Mesothelial cell of epicardium (in vitro differentiated cells): ENCODE results near the gene STARD13. TPM values are rescaled to one million over a fixed set of nuclear protein-coding genes. Genes with fewer than 3 reads are reported as not detected.

Experiments used
- DNase-seq, 2 experiments: peaks; one replicate each; pipeline ENCODE4 v3.0.0; 2021; ENCODE audit warnings: low spot score in 2 of 2; ENCODE audit not compliant: unreplicated experiment in 2 of 2
- H3K27ac Mint-ChIP-seq: 2 replicates; pipeline ENCODE4 v1.8.0; 2021; ENCODE audit warnings: mixed read lengths
- H3K27me3 Mint-ChIP-seq: 2 replicates; pipeline ENCODE4 v1.8.0; 2021; ENCODE audit warnings: low read depth, mixed read lengths
- H3K36me3 Mint-ChIP-seq: 2 replicates; pipeline ENCODE4 v1.8.0; 2021; ENCODE audit warnings: mixed read lengths
- H3K4me1 Mint-ChIP-seq: 2 replicates; pipeline ENCODE4 v1.8.0; 2021; ENCODE audit warnings: mixed read lengths
- H3K4me3 Mint-ChIP-seq: 2 replicates; pipeline ENCODE4 v1.8.0; 2021; ENCODE audit warnings: mild to moderate bottlenecking, moderate library complexity, mixed read lengths
- H3K9me3 Mint-ChIP-seq: 2 replicates; pipeline ENCODE4 v1.8.0; 2021; ENCODE audit warnings: mixed read lengths
- total RNA-seq: library from RNA; stranded (reverse); gene quantifications from 3 replicates; pipeline ENCODE4 v1.2.1, GENCODE V29; 2021
- TF ChIP-seq, protein P1 (sequence below): fragments of 200-600 bp; sonication (generic); IDR thresholded peaks from one replicate; pipeline ENCODE4 v1.5.0; 2021; ENCODE audit warnings: antibody characterized with exemption; ENCODE audit not compliant: unreplicated experiment

Gene STARD13
- total RNA-seq, 1 donor from 2014 or later: 23.0 TPM

DNA sequence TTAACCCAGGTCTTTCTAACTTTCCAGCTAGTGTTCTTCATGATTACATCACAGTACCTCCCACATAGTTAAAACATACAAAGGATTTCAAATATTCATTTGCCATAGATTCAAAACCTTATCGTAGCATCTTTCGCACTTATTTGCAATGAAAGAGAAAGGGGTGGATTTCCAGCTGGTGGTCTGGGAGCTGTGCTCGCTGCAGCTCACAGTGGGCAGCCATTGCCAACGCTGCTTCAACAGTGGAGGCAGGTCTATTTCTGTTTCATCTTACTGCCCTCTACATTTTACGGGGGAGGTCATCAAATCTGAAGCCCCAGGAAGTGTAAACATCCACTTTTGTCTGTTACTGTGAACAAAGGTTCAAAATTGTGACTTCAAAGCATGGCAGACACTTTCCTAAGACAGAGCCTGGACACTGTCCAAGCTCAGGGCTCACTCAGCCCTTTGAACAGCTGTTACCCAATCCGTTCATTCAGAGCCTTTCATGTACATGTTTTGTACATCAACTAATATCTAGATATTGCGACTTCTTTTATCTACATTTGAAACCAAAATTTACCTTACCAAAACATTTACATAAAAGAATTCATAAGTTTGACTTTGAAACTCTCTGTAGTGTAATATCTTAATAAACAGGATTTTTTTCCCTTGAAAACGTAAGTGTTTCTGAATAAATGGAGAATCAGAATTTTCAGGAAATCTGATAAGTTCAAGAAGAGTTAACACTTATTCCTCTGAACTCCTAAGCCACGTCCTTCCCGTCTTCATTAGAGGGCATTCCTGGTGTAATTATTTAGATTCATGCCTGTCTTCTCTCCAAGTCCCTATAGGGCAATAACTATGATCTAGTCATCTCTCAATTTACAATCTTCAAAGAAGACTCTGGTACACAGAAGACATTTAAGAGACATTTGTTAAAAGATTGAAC, 25.1 kb downstream of the STARD13 start:
- peak overlapping the region; percentile 60 for H3K27ac Mint-ChIP-seq
- no peaks in the 10 kb centered on the region for H3K27me3 Mint-ChIP-seq
- H3K4me1 Mint-ChIP-seq: peaks cover 35% of the 10 kb centered on the region
- DNase-seq: no peak
- no peaks in the 10 kb centered on the region for H3K9me3 Mint-ChIP-seq
- no peak overlapping the region for H3K4me3 Mint-ChIP-seq
- TF ChIP-seq, protein P1, sequence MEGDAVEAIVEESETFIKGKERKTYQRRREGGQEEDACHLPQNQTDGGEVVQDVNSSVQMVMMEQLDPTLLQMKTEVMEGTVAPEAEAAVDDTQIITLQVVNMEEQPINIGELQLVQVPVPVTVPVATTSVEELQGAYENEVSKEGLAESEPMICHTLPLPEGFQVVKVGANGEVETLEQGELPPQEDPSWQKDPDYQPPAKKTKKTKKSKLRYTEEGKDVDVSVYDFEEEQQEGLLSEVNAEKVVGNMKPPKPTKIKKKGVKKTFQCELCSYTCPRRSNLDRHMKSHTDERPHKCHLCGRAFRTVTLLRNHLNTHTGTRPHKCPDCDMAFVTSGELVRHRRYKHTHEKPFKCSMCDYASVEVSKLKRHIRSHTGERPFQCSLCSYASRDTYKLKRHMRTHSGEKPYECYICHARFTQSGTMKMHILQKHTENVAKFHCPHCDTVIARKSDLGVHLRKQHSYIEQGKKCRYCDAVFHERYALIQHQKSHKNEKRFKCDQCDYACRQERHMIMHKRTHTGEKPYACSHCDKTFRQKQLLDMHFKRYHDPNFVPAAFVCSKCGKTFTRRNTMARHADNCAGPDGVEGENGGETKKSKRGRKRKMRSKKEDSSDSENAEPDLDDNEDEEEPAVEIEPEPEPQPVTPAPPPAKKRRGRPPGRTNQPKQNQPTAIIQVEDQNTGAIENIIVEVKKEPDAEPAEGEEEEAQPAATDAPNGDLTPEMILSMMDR: no peak
- peaks cover 3% of the 10 kb centered on the region for H3K36me3 Mint-ChIP-seq

DNA sequence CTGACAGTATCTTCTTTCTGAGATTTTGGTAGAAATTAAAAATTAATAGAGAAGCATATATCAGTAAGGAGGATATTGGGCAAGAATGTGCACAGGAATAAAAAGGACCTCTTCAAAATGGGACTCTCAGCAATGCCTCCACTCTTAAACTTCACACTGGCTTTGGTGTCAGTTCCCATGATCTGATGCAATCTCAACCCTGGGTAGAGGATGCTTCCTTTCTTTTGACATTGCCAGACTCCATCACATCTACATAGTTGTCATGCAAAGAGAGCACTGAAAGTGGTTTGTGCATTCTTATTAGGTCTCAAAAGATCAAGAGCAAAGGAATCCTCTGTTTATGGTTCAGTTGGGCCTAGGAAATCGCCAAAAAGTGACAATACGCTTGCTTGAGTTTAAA, 26.3 kb downstream of the STARD13 start:
- Mint-ChIP-seq H3K27ac (no peak overlapping the region), H3K4me1 (peaks cover 35% of the 10 kb centered on the region), H3K9me3 (no peaks in the 10 kb centered on the region), H3K27me3 (no peaks in the 10 kb centered on the region), H3K36me3 (peaks cover 1% of the 10 kb centered on the region), H3K4me3 (no peak overlapping the region)
- no peak for DNase-seq
- TF ChIP-seq, protein P1: no peak

DNA sequence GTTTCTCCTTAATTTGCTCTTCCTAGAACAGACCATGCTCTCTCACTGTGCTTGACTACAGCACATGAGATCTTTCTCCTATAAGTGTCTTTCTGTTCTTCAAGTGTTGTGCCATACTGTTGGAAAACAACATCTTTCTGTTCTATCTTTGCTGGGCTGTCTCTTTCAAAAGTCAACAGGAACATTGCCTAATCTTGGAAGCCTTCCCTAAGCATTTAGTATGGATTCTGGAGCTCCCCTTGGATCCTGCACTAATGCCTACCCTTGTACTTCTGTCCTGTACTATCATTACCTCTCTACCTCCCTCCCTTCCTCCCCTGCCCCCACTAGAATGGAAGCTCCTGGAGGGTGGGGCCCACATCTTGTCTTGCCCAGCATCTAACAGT, 26.8 kb downstream of the STARD13 start:
- TF ChIP-seq, protein P1: no peak
- H3K9me3 Mint-ChIP-seq: no peaks in the 10 kb centered on the region
- no peak for DNase-seq
- H3K4me3 Mint-ChIP-seq: no peak overlapping the region
- H3K27me3 Mint-ChIP-seq: no peaks in the 10 kb centered on the region
- peaks cover 1% of the 10 kb centered on the region for H3K36me3 Mint-ChIP-seq
- no peak overlapping the region for H3K27ac Mint-ChIP-seq
- H3K4me1 Mint-ChIP-seq: peaks cover 35% of the 10 kb centered on the region

DNA sequence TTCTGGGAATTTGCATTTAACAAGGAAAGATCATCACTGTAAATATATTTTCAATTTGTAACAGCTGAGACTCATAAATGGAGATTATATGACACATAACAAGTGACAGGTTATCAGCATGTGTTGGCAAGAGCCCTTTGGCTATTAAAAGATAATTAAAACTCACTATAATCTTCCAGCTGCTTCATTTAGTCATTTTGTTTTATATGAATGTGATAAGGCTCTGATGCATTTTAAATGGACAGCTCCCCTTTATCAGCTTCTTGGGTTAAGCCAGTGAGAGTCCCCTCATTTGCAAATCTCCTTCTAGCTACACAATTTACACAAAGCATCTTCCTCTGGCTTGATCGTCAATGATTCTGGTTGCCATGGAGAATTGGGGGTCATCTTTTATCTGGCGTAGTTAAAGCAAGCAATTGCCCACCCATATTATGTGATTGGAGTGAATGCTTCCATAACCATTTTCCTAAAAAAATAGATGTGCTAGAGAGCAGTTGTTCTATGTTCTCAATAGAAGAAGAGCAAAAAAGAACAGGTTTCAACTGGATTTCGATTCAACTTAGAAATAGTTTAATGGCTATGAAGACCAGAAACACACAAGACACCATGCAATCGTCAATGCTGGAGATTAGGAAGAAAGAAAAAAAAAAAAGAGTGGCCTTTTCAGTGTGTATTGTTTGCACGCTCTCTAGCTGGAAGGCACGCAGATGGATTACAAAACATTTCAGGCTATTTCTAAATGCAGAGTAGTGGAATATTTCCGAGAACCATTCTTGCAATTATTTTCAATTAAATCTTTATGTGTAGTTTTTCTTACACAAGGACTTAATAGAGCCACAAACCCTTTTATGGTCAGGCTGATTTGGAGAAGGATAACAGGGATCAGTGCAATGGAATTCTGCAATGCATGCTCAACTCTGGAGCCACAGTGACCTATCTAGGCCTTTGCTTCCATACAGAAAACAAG, 27.4 kb downstream of the STARD13 start:
- no peaks in the 10 kb centered on the region for H3K9me3 Mint-ChIP-seq
- H3K27ac Mint-ChIP-seq: no peak overlapping the region
- TF ChIP-seq, protein P1: no peak
- DNase-seq: no peak
- H3K4me1 Mint-ChIP-seq: peaks cover 35% of the 10 kb centered on the region
- H3K36me3 Mint-ChIP-seq: peaks cover 1% of the 10 kb centered on the region
- no peaks in the 10 kb centered on the region for H3K27me3 Mint-ChIP-seq
- no peak overlapping the region for H3K4me3 Mint-ChIP-seq

DNA sequence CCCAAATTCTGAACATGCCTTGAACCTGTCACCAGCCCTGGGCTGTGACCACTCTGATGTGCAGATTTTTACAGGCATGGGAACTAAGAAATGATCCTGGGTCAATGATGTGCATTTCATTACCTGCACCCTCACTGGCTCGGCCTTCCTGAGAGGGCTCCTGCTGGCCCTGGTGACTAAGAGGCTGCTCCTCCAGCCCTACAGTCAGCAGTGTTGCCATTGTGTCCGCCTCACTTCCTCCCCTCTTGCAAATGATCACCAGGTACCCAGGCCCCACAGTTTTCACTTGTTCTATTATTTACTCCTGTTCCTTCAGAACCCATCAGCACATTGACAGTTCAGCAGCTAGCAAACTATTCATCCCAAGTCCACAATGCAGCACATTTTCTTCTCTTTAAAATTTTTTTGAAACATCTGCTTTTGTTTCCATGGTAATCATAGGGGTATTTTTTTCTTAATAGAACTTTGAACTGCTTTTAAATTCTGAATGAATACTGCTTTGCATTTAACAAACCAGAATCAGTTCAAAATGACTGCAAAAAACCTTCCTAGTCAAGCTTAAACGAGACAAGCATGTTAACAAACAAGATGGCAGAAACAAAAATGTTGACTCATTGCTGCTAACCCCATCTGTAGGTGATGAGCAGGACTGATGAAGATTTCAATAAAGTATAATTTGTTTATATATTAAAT, 29.3 kb downstream of the STARD13 start:
- Mint-ChIP-seq H3K9me3 (no peaks in the 10 kb centered on the region), H3K4me3 (no peak overlapping the region), H3K27me3 (no peaks in the 10 kb centered on the region), H3K27ac (no peak overlapping the region), H3K36me3 (peaks cover 1% of the 10 kb centered on the region), H3K4me1 (peaks cover 21% of the 10 kb centered on the region)
- TF ChIP-seq, protein P1: no peak
- no peak for DNase-seq
